ENCODE data around the gene REPIN1. TPM values are rescaled to one million over a fixed set of nuclear protein-coding genes. Genes with fewer than 3 reads are reported as not detected.

The REPIN1 gene
- total and polyA plus RNA-seq, 9 of the 15 experiments (the other 6 are each of a cell fraction or from before 2014, with no cell fraction given): 8.1 to 283 (median 94.3) TPM

DNA sequence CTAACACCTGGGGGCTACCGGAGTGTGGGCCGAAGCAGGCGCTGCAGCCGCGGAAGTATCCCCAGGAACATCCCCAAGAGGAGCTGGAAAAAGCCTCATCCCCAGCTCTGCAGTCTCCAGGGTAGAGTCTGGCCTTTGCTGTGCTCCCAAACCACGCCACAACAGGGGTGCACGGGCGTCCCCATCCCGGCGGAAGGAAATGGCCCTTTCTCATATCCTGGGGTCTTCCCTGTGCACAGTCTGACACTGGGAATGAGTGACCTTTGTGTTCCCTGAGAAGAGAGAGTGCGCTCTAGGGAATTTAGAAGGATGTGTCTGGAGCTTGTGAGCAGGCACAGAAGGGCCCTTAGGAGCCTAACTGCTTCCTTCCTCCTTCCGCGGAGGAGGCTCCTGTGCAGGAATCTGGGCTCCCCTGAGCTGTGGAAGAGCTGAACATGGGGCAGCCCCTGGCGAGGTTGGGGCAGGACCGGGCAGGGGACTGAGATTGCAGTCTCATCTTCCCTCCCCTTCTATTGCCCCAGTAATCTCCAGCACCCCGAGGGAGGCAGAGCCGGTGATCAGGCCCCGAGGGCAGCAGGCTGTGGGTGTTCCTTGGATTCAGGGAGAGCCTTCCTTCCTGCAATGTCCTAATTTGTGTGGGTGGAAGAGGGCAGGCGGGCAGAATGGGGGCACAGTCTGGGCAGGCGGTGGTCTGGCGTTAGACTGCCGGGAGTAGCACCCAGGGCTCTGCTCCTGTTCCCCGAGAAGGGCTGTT lies 1.3 kb downstream of the REPIN1 start (continued):
- no peak for TF ChIP-seq ZNF449 (CRISPR knock-in tag; IDR thresholded peaks at IDR 0.05)
- TF ChIP-seq, protein P1, sequence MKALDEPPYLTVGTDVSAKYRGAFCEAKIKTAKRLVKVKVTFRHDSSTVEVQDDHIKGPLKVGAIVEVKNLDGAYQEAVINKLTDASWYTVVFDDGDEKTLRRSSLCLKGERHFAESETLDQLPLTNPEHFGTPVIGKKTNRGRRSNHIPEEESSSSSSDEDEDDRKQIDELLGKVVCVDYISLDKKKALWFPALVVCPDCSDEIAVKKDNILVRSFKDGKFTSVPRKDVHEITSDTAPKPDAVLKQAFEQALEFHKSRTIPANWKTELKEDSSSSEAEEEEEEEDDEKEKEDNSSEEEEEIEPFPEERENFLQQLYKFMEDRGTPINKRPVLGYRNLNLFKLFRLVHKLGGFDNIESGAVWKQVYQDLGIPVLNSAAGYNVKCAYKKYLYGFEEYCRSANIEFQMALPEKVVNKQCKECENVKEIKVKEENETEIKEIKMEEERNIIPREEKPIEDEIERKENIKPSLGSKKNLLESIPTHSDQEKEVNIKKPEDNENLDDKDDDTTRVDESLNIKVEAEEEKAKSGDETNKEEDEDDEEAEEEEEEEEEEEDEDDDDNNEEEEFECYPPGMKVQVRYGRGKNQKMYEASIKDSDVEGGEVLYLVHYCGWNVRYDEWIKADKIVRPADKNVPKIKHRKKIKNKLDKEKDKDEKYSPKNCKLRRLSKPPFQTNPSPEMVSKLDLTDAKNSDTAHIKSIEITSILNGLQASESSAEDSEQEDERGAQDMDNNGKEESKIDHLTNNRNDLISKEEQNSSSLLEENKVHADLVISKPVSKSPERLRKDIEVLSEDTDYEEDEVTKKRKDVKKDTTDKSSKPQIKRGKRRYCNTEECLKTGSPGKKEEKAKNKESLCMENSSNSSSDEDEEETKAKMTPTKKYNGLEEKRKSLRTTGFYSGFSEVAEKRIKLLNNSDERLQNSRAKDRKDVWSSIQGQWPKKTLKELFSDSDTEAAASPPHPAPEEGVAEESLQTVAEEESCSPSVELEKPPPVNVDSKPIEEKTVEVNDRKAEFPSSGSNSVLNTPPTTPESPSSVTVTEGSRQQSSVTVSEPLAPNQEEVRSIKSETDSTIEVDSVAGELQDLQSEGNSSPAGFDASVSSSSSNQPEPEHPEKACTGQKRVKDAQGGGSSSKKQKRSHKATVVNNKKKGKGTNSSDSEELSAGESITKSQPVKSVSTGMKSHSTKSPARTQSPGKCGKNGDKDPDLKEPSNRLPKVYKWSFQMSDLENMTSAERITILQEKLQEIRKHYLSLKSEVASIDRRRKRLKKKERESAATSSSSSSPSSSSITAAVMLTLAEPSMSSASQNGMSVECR (CRISPR knock-in tag; IDR thresholded peaks at IDR 0.05): 0 out of 2 replicates have a peak, but pooled peaks have one; percentile 49
- no peak for TF ChIP-seq MCM5 (IDR thresholded peaks at IDR 0.05; ENCODE audit: low read depth)
- peak; percentile 42; the same call in 1 of the 2 replicates for TF ChIP-seq POLR2G (IDR thresholded peaks at IDR 0.05; ENCODE audit: low read depth, low read length)
- TF ChIP-seq, protein P2, sequence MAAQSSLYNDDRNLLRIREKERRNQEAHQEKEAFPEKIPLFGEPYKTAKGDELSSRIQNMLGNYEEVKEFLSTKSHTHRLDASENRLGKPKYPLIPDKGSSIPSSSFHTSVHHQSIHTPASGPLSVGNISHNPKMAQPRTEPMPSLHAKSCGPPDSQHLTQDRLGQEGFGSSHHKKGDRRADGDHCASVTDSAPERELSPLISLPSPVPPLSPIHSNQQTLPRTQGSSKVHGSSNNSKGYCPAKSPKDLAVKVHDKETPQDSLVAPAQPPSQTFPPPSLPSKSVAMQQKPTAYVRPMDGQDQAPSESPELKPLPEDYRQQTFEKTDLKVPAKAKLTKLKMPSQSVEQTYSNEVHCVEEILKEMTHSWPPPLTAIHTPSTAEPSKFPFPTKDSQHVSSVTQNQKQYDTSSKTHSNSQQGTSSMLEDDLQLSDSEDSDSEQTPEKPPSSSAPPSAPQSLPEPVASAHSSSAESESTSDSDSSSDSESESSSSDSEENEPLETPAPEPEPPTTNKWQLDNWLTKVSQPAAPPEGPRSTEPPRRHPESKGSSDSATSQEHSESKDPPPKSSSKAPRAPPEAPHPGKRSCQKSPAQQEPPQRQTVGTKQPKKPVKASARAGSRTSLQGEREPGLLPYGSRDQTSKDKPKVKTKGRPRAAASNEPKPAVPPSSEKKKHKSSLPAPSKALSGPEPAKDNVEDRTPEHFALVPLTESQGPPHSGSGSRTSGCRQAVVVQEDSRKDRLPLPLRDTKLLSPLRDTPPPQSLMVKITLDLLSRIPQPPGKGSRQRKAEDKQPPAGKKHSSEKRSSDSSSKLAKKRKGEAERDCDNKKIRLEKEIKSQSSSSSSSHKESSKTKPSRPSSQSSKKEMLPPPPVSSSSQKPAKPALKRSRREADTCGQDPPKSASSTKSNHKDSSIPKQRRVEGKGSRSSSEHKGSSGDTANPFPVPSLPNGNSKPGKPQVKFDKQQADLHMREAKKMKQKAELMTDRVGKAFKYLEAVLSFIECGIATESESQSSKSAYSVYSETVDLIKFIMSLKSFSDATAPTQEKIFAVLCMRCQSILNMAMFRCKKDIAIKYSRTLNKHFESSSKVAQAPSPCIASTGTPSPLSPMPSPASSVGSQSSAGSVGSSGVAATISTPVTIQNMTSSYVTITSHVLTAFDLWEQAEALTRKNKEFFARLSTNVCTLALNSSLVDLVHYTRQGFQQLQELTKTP (IDR thresholded peaks at IDR 0.05; ENCODE audit: low read depth in 1 of 2, partially characterized antibody in 2 of 2): no peak
- TF ChIP-seq ARID1B (IDR thresholded peaks at IDR 0.05): no peak
- TF ChIP-seq, protein P3, sequence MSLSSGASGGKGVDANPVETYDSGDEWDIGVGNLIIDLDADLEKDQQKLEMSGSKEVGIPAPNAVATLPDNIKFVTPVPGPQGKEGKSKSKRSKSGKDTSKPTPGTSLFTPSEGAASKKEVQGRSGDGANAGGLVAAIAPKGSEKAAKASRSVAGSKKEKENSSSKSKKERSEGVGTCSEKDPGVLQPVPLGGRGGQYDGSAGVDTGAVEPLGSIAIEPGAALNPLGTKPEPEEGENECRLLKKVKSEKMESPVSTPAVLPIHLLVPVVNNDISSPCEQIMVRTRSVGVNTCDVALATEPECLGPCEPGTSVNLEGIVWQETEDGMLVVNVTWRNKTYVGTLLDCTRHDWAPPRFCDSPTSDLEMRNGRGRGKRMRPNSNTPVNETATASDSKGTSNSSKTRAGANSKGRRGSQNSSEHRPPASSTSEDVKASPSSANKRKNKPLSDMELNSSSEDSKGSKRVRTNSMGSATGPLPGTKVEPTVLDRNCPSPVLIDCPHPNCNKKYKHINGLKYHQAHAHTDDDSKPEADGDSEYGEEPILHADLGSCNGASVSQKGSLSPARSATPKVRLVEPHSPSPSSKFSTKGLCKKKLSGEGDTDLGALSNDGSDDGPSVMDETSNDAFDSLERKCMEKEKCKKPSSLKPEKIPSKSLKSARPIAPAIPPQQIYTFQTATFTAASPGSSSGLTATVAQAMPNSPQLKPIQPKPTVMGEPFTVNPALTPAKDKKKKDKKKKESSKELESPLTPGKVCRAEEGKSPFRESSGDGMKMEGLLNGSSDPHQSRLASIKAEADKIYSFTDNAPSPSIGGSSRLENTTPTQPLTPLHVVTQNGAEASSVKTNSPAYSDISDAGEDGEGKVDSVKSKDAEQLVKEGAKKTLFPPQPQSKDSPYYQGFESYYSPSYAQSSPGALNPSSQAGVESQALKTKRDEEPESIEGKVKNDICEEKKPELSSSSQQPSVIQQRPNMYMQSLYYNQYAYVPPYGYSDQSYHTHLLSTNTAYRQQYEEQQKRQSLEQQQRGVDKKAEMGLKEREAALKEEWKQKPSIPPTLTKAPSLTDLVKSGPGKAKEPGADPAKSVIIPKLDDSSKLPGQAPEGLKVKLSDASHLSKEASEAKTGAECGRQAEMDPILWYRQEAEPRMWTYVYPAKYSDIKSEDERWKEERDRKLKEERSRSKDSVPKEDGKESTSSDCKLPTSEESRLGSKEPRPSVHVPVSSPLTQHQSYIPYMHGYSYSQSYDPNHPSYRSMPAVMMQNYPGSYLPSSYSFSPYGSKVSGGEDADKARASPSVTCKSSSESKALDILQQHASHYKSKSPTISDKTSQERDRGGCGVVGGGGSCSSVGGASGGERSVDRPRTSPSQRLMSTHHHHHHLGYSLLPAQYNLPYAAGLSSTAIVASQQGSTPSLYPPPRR (CRISPR knock-in tag; IDR thresholded peaks at IDR 0.05; ENCODE audit: borderline replicate concordance): peak; percentile 96; the same call in 1 of the 2 replicates
- no peak for TF ChIP-seq ADNP (tag; IDR thresholded peaks at IDR 0.05)
- TF ChIP-seq HNRNPLL (IDR thresholded peaks at IDR 0.05; ENCODE audit: low read depth, low read length, poor library complexity, severe bottlenecking): peak; percentile 26
- no peak for TF ChIP-seq HNRNPH1 (optimal IDR thresholded peaks at IDR 0.05; ENCODE audit: low read depth, low read length)

All from K562 (cell line).